HFFc6 (cell line): ENCODE data around the gene GRB14. TPM values are rescaled to one million over a fixed set of nuclear protein-coding genes. Genes with fewer than 3 reads are reported as not detected.
"Not testable (repeated sequence)": the region's sequence is repeated elsewhere in the genome, so short reads cannot be mapped to it uniquely, and the experiment has no call there.

Source experiments
- DNase-seq: peaks from one replicate; pipeline ENCODE4 v3.0.0-alpha.2; 2018
- H3K27ac Mint-ChIP-seq: 2 replicates; pipeline ENCODE4 v1.8.0; 2020; ENCODE audit warnings: mild to moderate bottlenecking, mixed read lengths
- H3K27me3 Mint-ChIP-seq: 2 replicates; pipeline ENCODE4 v1.8.0; 2021; ENCODE audit warnings: mild to moderate bottlenecking, moderate library complexity, mixed read lengths; ENCODE audit not compliant: insufficient read depth
- H3K36me3 Mint-ChIP-seq: 2 replicates; pipeline ENCODE4 v1.8.0; 2021; ENCODE audit warnings: low read depth, mixed read lengths
- H3K4me1 Mint-ChIP-seq: 2 replicates; pipeline ENCODE4 v1.8.0; 2020; ENCODE audit warnings: low read depth, mixed read lengths
- H3K4me3 Mint-ChIP-seq: 2 replicates; pipeline ENCODE4 v1.8.0; 2020; ENCODE audit warnings: mild to moderate bottlenecking, moderate library complexity, mixed read lengths
- H3K9me3 Mint-ChIP-seq: 2 replicates; pipeline ENCODE4 v1.8.0; 2020; ENCODE audit warnings: mild to moderate bottlenecking, mixed read lengths
- total RNA-seq, 6 experiments: library from RNA; stranded (reverse); fragmentation: NEBNext Ultra II Directional; extraction: Animal tissue kit (Norgen Biotek cat#: 25700); gene quantifications; 2 replicates in 1 of 6; 3 replicates in 5 of 6; pipeline ENCODE4 v1.2.3, GENCODE V29; 2021
- TF ChIP-seq, protein P1 (sequence below): fragments of 200-600 bp; sonication (generic); IDR thresholded peaks from 2 replicates; pipeline ENCODE4 v1.5.0; 2021; ENCODE audit warnings: antibody characterized with exemption, mild to moderate bottlenecking

The GRB14 gene
- total RNA-seq, 6 experiments from 2014 or later, result 0.19 TPM; not detected in 5

DNA sequence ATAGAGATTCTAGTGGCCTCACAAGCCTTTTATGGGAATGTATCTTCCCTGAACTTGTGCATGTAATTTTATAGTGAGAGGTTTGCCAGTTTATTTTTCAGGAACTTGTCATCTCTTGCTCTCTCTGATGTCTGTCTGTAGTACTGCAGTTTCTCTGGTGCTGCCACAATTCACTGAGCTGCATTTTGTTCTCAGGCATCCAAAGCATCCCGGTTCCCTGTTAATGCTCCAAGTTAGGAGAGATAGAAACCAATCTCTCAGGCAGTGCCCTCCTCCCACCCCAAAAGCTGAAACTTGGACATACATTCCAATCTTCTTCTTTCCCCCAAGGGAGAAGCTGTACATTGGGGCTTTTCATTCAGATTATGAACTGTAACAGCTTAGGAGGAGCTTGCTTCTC lies 30.1 kb upstream of the GRB14 start:
- Mint-ChIP-seq H3K9me3 (peaks cover 26% of the 10 kb centered on the region), H3K36me3 (peaks cover 26% of the 10 kb centered on the region), H3K27me3 (peaks cover 5% of the 10 kb centered on the region; the same call in 1 of the 2 replicates), H3K4me3 (no peak overlapping the region), H3K27ac (no peak overlapping the region), H3K4me1 (peaks cover 15% of the 10 kb centered on the region)
- no peak for DNase-seq
- TF ChIP-seq, protein P1, sequence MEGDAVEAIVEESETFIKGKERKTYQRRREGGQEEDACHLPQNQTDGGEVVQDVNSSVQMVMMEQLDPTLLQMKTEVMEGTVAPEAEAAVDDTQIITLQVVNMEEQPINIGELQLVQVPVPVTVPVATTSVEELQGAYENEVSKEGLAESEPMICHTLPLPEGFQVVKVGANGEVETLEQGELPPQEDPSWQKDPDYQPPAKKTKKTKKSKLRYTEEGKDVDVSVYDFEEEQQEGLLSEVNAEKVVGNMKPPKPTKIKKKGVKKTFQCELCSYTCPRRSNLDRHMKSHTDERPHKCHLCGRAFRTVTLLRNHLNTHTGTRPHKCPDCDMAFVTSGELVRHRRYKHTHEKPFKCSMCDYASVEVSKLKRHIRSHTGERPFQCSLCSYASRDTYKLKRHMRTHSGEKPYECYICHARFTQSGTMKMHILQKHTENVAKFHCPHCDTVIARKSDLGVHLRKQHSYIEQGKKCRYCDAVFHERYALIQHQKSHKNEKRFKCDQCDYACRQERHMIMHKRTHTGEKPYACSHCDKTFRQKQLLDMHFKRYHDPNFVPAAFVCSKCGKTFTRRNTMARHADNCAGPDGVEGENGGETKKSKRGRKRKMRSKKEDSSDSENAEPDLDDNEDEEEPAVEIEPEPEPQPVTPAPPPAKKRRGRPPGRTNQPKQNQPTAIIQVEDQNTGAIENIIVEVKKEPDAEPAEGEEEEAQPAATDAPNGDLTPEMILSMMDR, result no peak

DNA sequence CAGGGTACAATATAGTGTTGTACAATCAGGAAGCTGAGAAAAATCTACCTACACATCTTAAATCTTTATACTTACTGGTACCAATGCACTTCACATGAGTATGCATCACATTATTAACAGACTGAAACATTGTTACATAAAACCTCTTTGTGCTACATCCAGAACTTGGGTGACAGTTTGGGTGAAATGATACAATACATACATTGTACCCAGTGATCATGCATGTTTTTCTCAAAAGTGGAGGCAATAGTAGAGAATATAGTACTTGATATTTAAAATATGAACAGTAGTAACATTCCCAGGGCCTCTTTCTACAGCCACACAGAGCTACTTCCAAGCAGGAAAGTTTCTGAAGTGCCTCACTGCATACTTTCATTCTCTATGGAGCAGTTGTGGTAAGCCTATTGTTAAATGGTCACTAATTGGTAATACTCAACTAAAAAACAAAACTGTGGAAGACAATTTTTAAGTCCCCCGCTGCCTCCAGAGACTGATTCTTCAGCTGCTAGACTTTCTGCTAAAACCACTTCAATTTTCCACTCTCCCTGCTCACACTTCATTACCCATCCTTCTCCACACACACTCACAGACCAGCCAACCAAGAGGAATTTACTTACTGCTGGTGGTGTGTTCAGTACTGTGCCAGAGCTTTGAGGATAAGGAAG lies 22.9 kb upstream of the GRB14 start:
- peaks cover 6% of the 10 kb centered on the region for H3K9me3 Mint-ChIP-seq
- peaks cover 9% of the 10 kb centered on the region; the same call in 1 of the 2 replicates for H3K36me3 Mint-ChIP-seq
- H3K27me3 Mint-ChIP-seq, result no peaks in the 10 kb centered on the region
- TF ChIP-seq, protein P1, result no peak
- no peak overlapping the region for H3K4me3 Mint-ChIP-seq
- no peak overlapping the region for H3K27ac Mint-ChIP-seq
- H3K4me1 Mint-ChIP-seq, result no peaks in the 10 kb centered on the region
- DNase-seq, result no peak

DNA sequence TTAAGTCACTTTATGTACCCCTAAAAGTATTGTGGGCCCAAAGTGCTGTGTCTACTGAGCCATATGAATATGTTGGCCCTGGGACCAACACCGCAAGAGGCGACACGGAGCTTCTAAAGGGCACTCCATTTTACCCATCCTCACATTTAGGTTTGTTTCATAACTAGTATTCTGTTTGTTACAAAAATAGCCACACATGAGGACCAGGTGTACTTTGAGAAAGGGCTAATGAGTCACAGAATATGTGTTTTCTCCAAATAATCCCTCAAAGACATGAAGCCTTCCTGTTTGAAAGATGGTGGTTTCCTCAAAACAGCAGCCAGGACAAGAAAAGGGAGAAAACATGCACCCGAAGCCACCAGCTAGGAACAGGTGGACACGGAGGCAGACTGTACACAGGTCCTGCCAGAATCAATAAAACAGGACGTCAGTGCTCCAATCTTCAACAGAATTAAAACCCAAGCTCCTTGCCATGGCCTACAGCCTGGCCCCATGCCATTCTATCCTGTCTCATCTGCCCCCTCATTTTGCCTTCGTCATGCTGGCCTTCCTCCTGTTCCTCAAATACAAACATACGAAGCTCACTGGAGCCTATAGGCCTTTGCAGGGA lies 21.8 kb upstream of the GRB14 start:
- Mint-ChIP-seq H3K27ac (no peak overlapping the region), H3K4me1 (no peaks in the 10 kb centered on the region)

DNA sequence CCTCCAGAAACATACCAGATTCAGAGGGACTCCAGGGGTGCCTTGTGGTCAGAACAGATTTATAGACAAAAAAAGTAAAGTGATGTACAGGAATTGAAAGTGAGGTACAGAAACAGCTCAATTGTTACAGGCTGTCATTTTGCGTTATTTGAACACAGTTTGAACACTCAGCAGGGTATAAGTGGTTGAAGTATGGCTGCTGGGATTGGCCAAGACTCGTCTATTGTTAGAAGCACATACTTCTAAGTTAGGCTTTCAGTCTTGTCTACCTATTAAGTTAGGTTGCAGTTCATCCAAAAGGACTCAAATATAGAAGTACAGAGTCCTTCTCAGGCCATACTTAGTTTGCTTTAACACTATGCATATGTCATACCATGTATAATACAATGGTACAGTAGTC lies 21.0 kb upstream of the GRB14 start:
- Mint-ChIP-seq H3K4me1 (no peaks in the 10 kb centered on the region), H3K27ac (no peak overlapping the region), H3K27me3 (no peaks in the 10 kb centered on the region; the same call in 1 of the 2 replicates), H3K4me3 (no peak overlapping the region), H3K9me3 (no peaks in the 10 kb centered on the region), H3K36me3 (no peaks in the 10 kb centered on the region)
- TF ChIP-seq, protein P1, result no peak
- DNase-seq, result no peak

More for the DNA sequence above, 21.8 kb upstream of the GRB14 start:
- DNase-seq, result no peak
- TF ChIP-seq, protein P1, result no peak
- Mint-ChIP-seq H3K4me3 (no peak overlapping the region), H3K27me3 (no peaks in the 10 kb centered on the region; the same call in 1 of the 2 replicates), H3K36me3 (0 out of 2 replicates have a peak, but pooled peaks cover 2% of the 10 kb centered on the region), H3K9me3 (peaks cover 1% of the 10 kb centered on the region; the same call in 1 of the 2 replicates)

- not testable (repeated sequence) for H3K36me3 Mint-ChIP-seq, H3K27ac Mint-ChIP-seq, H3K9me3 Mint-ChIP-seq, H3K4me3 Mint-ChIP-seq, H3K27me3 Mint-ChIP-seq, DNase-seq
- peaks cover 32% of the 10 kb centered on the region for H3K4me1 Mint-ChIP-seq
Observed at GRCh38 chr2:164628319-164628718, 7.0 kb upstream of the GRB14 start.

- peak; percentile 62 for DNase-seq
- H3K36me3 Mint-ChIP-seq, result no peaks in the 10 kb centered on the region
- peak overlapping the region; percentile 32 for H3K27ac Mint-ChIP-seq
- H3K27me3 Mint-ChIP-seq, result peaks cover 8% of the 10 kb centered on the region
- H3K4me1 Mint-ChIP-seq, result peaks cover 33% of the 10 kb centered on the region
- no peaks in the 10 kb centered on the region for H3K9me3 Mint-ChIP-seq
- H3K4me3 Mint-ChIP-seq, result no peak overlapping the region
- TF ChIP-seq, protein P1, result no peak
Observed at GRCh38 chr2:164625378-164625971, 4.2 kb upstream of the GRB14 start.
